NCI-H748 (cell line): ENCODE results near the gene ANXA10.
A peak's percentile ranks its signal among the peaks of the same experiment; 100 is the strongest.
"Not testable (repeated sequence)": the region's sequence is repeated elsewhere in the genome, so short reads cannot be mapped to it uniquely, and the experiment has no call there.

Source experiments
- DNase-seq: peaks from one replicate; lab custom pipeline; 2025; ENCODE audit not compliant: unreplicated experiment; lab: John Stamatoyannopoulos, UW

ANXA10 gene

GRCh38 chr4:168118116-168118655 lies 25.8 kb downstream of the ANXA10 start:
- no peak for DNase-seq

GRCh38 chr4:168119100-168119499 lies 26.8 kb downstream of the ANXA10 start:
- no peak for DNase-seq

- no peak for DNase-seq
These were observed 27.6 kb downstream of the ANXA10 start for GRCh38 chr4:168119890-168120289.

- DNase-seq, result no peak
These were observed 28.5 kb downstream of the ANXA10 start for GRCh38 chr4:168120811-168121210.

GRCh38 chr4:168124008-168124641 lies 31.8 kb downstream of the ANXA10 start:
- no peak for DNase-seq

GRCh38 chr4:168126952-168127351 lies 34.6 kb downstream of the ANXA10 start:
- no peak for DNase-seq

GRCh38 chr4:168128601-168129000 lies 36.3 kb downstream of the ANXA10 start:
- no peak for DNase-seq

GRCh38 chr4:168129046-168129772 lies 36.9 kb downstream of the ANXA10 start:
- DNase-seq, result no peak

GRCh38 chr4:168129802-168130201 lies 37.5 kb downstream of the ANXA10 start:
- no peak for DNase-seq

- DNase-seq, result no peak
These were observed 38.9 kb downstream of the ANXA10 start for GRCh38 chr4:168131196-168131595.

- DNase-seq, result no peak
These were observed 42.3 kb downstream of the ANXA10 start for GRCh38 chr4:168134651-168135050.

GRCh38 chr4:168135860-168136259 lies 43.5 kb downstream of the ANXA10 start:
- DNase-seq, result not testable (repeated sequence)

GRCh38 chr4:168137695-168138094 lies 45.4 kb downstream of the ANXA10 start:
- DNase-seq, result not testable (repeated sequence)

GRCh38 chr4:168138143-168138542 lies 45.8 kb downstream of the ANXA10 start:
- DNase-seq, result no peak

- DNase-seq, result no peak
These were observed 47.0 kb downstream of the ANXA10 start for GRCh38 chr4:168139336-168139735.

GRCh38 chr4:168141733-168142132 lies 49.4 kb downstream of the ANXA10 start:
- DNase-seq, result no peak

- DNase-seq, result no peak
These were observed 51.3 kb downstream of the ANXA10 start for GRCh38 chr4:168143601-168144000.

- no peak for DNase-seq
These were observed 58.2 kb downstream of the ANXA10 start for GRCh38 chr4:168150420-168151050.

GRCh38 chr4:168151327-168151726 lies 59.0 kb downstream of the ANXA10 start:
- no peak for DNase-seq

- peak; percentile 2 for DNase-seq
These were observed 60.6 kb downstream of the ANXA10 start for GRCh38 chr4:168152837-168153500.
